ENCODE results near the gene DNAJC8. TPM values are rescaled to one million over a fixed set of nuclear protein-coding genes. Genes with fewer than 3 reads are reported as not detected.

DNAJC8 gene
- total and polyA plus RNA-seq, 10 of the 15 experiments (the other 5 are each of a cell fraction or from before 2014, with no cell fraction given): 91.2 to 296 (median 152) TPM

GRCh38 chr1:28246427-28246832 is 13.6 kb upstream of the DNAJC8 start:
- TSS peak; percentile 93 for BruUV-seq (replicated peaks)
- FAIRE-seq (no peak), ATAC-seq (peak; percentile 36), DNase-seq (ENCODE audit: low read depth, low spot score) (peak; percentile 67)
- H3K4me3 ChIP-seq: peak overlapping the region; percentile 79
- TF ChIP-seq FOXM1 (IDR thresholded peaks at IDR 0.05; ENCODE audit: low read depth, low read length): peak; percentile 38; the same call in 1 of the 2 replicates
- 0 out of 2 replicates have a peak, but pooled peaks have one; percentile 22 for TF ChIP-seq RAD51 (IDR thresholded peaks at IDR 0.05)
- no peak for TF ChIP-seq POU2F2 (IDR thresholded peaks at IDR 0.05; ENCODE audit: borderline replicate concordance, low read depth, low read length)
- peak; percentile 31 for TF ChIP-seq SIX5 (IDR thresholded peaks at IDR 0.05; ENCODE audit: low read depth, low read length, severe bottlenecking)
- TF ChIP-seq ETV6 (conservative IDR thresholded peaks at IDR 0.05 in 1 of 2, IDR thresholded peaks at IDR 0.05 in 1 of 2; ENCODE audit: borderline replicate concordance in 1 of 2, low read depth in 1 of 2): peak in 1 of 2 experiments; percentile 14; a peak in 1 of 4 replicates
- TF ChIP-seq CREB1 (IDR thresholded peaks at IDR 0.05; ENCODE audit: low read depth): peak; percentile 28; the same call in 1 of the 2 replicates
- 0 out of 2 replicates have a peak, but pooled peaks have one; percentile 11 for TF ChIP-seq NBN (IDR thresholded peaks at IDR 0.05)
- no peak for TF ChIP-seq TBL1XR1 (IDR thresholded peaks at IDR 0.05; ENCODE audit: low read depth, low read length)
- no peak for TF ChIP-seq EP300 (IDR thresholded peaks at IDR 0.05; ENCODE audit: borderline replicate concordance in 1 of 2, control insufficient read depth in 1 of 2, low read depth in 2 of 2, low read length in 2 of 2)
- 0 out of 2 replicates have a peak, but pooled peaks have one; percentile 13 for TF ChIP-seq GABPA (IDR thresholded peaks at IDR 0.05; ENCODE audit: low read depth)
- TF ChIP-seq MEF2A (IDR thresholded peaks at IDR 0.05; ENCODE audit: insufficient read depth, low read depth, low read length): 0 out of 2 replicates have a peak, but pooled peaks have one; percentile 3
- TF ChIP-seq CEBPB (IDR thresholded peaks at IDR 0.05; ENCODE audit: borderline replicate concordance in 1 of 2, low read depth in 2 of 2, low read length in 2 of 2): peak; percentile 97 to 98
- TF ChIP-seq FOXK2 (IDR thresholded peaks at IDR 0.05): no peak
- TF ChIP-seq POLR2AphosphoS5 (IDR thresholded peaks at IDR 0.05; ENCODE audit: low read length): peak; percentile 40
- peak; percentile 70; the same call in 1 of the 2 replicates for TF ChIP-seq MLLT1 (IDR thresholded peaks at IDR 0.05)
- TF ChIP-seq SMAD5 (IDR thresholded peaks at IDR 0.05; ENCODE audit: low read depth): no peak
- no peak; the same call in 1 of the 2 replicates for TF ChIP-seq PML (IDR thresholded peaks at IDR 0.05; ENCODE audit: low read length)
- peaks cover 10% of the 10 kb centered on the region for H3K79me2 ChIP-seq (ENCODE audit: control insufficient read depth, insufficient read depth, low read length)
- ChIA-PET CTCF (interaction anchor here (0.5 to 3.2 kb wide), 6 partner anchors 8 to 191 kb away, joined by 3 to 27 read pairs (median 4); partner anchors contain the start of genes ATP5IF1 and EYA3), POLR2A (interaction anchor here (0.5 to 7.6 kb wide), 12 partner anchors 11 to 399 kb away, joined by 3 to 125 read pairs (median 4); partner anchors contain the start of gene ATP5IF1), SMC1A (ENCODE audit: uncharacterized antibody, unreplicated experiment) (interaction anchor here (0.9 to 9.7 kb wide), 8 partner anchors 11 to 156 kb away, joined by 3 to 84 read pairs (median 4); partner anchors contain the start of genes ATP5IF1 and DNAJC8), RAD21 (ENCODE audit: unreplicated experiment) (interaction anchor here (0.6 to 4.9 kb wide), 11 partner anchors 11 to 349 kb away, joined by 3 to 54 read pairs (median 3); partner anchors contain the start of genes ATP5IF1, EYA3, PHACTR4 and PTAFR)
- H3K4me2 ChIP-seq (ENCODE audit: control insufficient read depth, insufficient read depth): peak overlapping the region; percentile 58
- in situ Hi-C loops (cut with MboI) (loop anchor here (5.0 kb wide), 1 partner anchor 356 kb away; no protein-coding TSS in a partner anchor), intact Hi-C loops (cut with micrococcal nuclease; ENCODE audit: unreplicated experiment) (loop anchor here (5.0 to 10.0 kb wide), 4 partner anchors 51 to 472 kb away; partner anchors contain the start of genes STX12 and THEMIS2)
- no peaks in the 10 kb centered on the region for H3K27me3 ChIP-seq (replicated peaks in 1 of 2; ENCODE audit: control insufficient read depth in 2 of 2, insufficient read depth in 2 of 2, low read length in 1 of 2)
- WGBS (ENCODE audit: insufficient coverage, insufficient replicate concordance, low lambda C conversion rate, missing lambda C conversion rate): 3% methylated on average over 11 of the region's 11 CpGs
- H3K36me3 ChIP-seq (ENCODE audit: control insufficient read depth in 2 of 2, insufficient read depth in 2 of 2, low read length in 1 of 2): no peaks in the 10 kb centered on the region
- peak overlapping the region; percentile 85 for H3K27ac ChIP-seq (ENCODE audit: control insufficient read depth, insufficient read depth)
- no peaks in the 10 kb centered on the region for H4K20me1 ChIP-seq (ENCODE audit: control insufficient read depth, insufficient read depth)
- H3K4me1 ChIP-seq (ENCODE audit: control insufficient read depth, insufficient read depth, low read length): peaks cover 55% of the 10 kb centered on the region
- H3K9me3 ChIP-seq (replicated peaks; ENCODE audit: control insufficient read depth, insufficient read depth, low read length): no peaks in the 10 kb centered on the region
- peak overlapping the region; percentile 48 for H2AFZ ChIP-seq (ENCODE audit: control insufficient read depth, low read depth, low read length)
- peak overlapping the region; percentile 88 for H3K9ac ChIP-seq (ENCODE audit: control insufficient read depth, insufficient read depth, low read length)

Data from GM12878 (cell line).